Vagina (tissue), 2 donors: ENCODE measurements around the gene ARID2. TPM values are rescaled to one million over a fixed set of nuclear protein-coding genes. Genes with fewer than 3 reads are reported as not detected.

Source experiments
- DNase-seq, 2 donors: peaks; one replicate each; pipeline ENCODE4 v3.0.0-alpha.2; 2017; ENCODE audit errors: extremely low spot score in 2 of 2
- H3K27ac ChIP-seq: fragments of 200-600 bp; sonication (generic); one replicate; pipeline ENCODE4 v1.5.1; 2019
- H3K27me3 ChIP-seq: fragments of 200-600 bp; sonication (generic); one replicate; pipeline ENCODE4 v1.5.1; 2019
- H3K36me3 ChIP-seq, 2 donors: fragments of 200-600 bp; sonication (generic); one replicate each; pipeline ENCODE4 v1.5.1; 2017 to 2019
- H3K4me1 ChIP-seq: fragments of 200-600 bp; sonication (generic); one replicate; pipeline ENCODE4 v1.5.1; 2019
- H3K4me3 ChIP-seq, 2 donors: fragments of 200-600 bp; sonication (generic); 1 replicate in 1 of 2; 2 replicates in 1 of 2; pipeline ENCODE4 v1.5.1; 2016 to 2019
- H3K9me3 ChIP-seq: fragments of 200-600 bp; sonication (generic); one replicate; pipeline ENCODE4 v1.5.1; 2019
- POLR2A ChIP-seq, 2 donors: fragments of 450-650 bp; IDR thresholded peaks; one replicate each; pipeline ENCODE4 v1.6.1; 2017; ENCODE audit warnings: antibody characterized with exemption in 2 of 2, mild to moderate bottlenecking in 2 of 2, moderate library complexity in 2 of 2
- POLR2AphosphoS5 ChIP-seq, 2 donors: sonication (generic); formaldehyde crosslinking; IDR thresholded peaks; one replicate each; pipeline ENCODE4 v1.9.0; 2017; ENCODE audit warnings: antibody characterized with exemption in 2 of 2, mild to moderate bottlenecking in 2 of 2, low read depth in 1 of 2; ENCODE audit not compliant: insufficient read depth in 1 of 2
- intact Hi-C: fragments of 100-400 bp; cut with DNase I; formaldehyde crosslinking; loops from one replicate; pipeline ENCODE4 v1.15.1; 2023
- total RNA-seq: library from RNA; depleted of rRNA; stranded (reverse); fragments of >200 nt; gene quantifications from one replicate; pipeline ENCODE4 v1.2.3, GENCODE V29; 2016
- TF ChIP-seq, protein P1 (sequence below), 3 experiments: fragments of 450-650 bp in 2 of 3; fragments of 200-600 bp in 1 of 3; sonication (generic) in 1 of 3; IDR thresholded peaks; one replicate each; pipeline ENCODE4 v1.5.1; 2017 to 2019; ENCODE audit warnings: antibody characterized with exemption in 3 of 3, mild to moderate bottlenecking in 2 of 3, moderate library complexity in 2 of 3

The ARID2 gene
- total RNA-seq, 1 donor from 2014 or later, result 39.0 TPM

DNA sequence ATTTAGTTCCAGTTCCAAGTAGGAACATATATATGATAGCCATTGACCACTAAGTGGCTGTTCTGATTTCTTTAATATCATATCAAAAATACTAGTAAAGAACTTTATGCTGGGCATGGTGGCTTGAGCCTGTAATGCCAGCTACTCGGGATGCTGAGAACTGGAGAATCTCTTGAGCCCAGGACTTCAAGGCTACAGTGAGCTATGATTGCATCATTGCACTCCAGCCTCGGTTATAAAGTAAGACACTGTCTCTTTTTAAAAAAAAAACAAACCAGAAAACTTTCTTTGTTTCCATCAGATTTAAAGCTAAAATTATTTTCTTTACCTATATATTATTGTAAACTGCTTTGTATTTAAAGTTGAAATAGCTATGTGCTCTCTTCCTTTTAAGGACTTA, 133.8 kb downstream of the ARID2 start:
- DNase-seq, result no peak
- H3K4me1 ChIP-seq, result no peaks in the 10 kb centered on the region
- no peak overlapping the region for H3K4me3 ChIP-seq
- peaks cover 0 to 23% of the 10 kb centered on the region in 2 donors for H3K36me3 ChIP-seq
- TF ChIP-seq POLR2A (IDR thresholded peaks at IDR 0.05) (no peak), POLR2AphosphoS5 (IDR thresholded peaks at IDR 0.05; ENCODE audit: insufficient read depth in 1 of 2, low read depth in 1 of 2) (no peak)
- TF ChIP-seq, protein P1, sequence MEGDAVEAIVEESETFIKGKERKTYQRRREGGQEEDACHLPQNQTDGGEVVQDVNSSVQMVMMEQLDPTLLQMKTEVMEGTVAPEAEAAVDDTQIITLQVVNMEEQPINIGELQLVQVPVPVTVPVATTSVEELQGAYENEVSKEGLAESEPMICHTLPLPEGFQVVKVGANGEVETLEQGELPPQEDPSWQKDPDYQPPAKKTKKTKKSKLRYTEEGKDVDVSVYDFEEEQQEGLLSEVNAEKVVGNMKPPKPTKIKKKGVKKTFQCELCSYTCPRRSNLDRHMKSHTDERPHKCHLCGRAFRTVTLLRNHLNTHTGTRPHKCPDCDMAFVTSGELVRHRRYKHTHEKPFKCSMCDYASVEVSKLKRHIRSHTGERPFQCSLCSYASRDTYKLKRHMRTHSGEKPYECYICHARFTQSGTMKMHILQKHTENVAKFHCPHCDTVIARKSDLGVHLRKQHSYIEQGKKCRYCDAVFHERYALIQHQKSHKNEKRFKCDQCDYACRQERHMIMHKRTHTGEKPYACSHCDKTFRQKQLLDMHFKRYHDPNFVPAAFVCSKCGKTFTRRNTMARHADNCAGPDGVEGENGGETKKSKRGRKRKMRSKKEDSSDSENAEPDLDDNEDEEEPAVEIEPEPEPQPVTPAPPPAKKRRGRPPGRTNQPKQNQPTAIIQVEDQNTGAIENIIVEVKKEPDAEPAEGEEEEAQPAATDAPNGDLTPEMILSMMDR (IDR thresholded peaks at IDR 0.05), result no peak
- H3K9me3 ChIP-seq, result no peaks in the 10 kb centered on the region
- intact Hi-C loops, result no loop called here
- no peaks in the 10 kb centered on the region for H3K27me3 ChIP-seq
- no peak overlapping the region for H3K27ac ChIP-seq

DNA sequence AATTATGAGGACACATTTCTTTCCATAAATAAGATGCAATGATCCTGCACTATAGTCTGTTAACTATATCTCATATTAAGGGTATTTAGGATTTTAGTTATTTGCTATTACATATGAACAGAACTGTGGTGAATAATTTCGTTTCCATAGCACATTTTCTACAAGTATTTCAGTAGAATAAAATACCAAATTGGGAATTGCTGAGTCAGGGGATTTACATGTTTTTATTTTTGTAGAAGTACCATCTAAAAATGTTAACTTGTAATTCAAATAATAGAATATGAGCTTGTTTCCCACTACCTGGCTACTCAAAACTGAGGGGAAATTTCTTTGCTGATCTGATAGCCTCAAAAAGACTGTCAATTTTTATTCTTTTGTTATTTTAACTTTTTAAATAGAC, 136.8 kb downstream of the ARID2 start:
- H3K27ac ChIP-seq, result no peak overlapping the region

GRCh38 chr12:45872446-45872845, 142.9 kb downstream of the ARID2 start:
- Histone ChIP-seq H3K4me1 (no peaks in the 10 kb centered on the region), H3K4me3 (no peak overlapping the region), H3K27ac (no peak overlapping the region), H3K27me3 (no peaks in the 10 kb centered on the region), H3K36me3 (peaks cover 0 to 33% of the 10 kb centered on the region in 2 donors), H3K9me3 (no peaks in the 10 kb centered on the region)
- intact Hi-C loops, result no loop called here
- TF ChIP-seq POLR2AphosphoS5 (IDR thresholded peaks at IDR 0.05; ENCODE audit: insufficient read depth in 1 of 2, low read depth in 1 of 2) (no peak), POLR2A (IDR thresholded peaks at IDR 0.05) (no peak)
- TF ChIP-seq, protein P1 (IDR thresholded peaks at IDR 0.05), result no peak
- no peak for DNase-seq

More for the DNA sequence above, 136.8 kb downstream of the ARID2 start:
- Histone ChIP-seq H3K27me3 (no peaks in the 10 kb centered on the region), H3K4me1 (no peaks in the 10 kb centered on the region), H3K9me3 (no peaks in the 10 kb centered on the region), H3K36me3 (peaks cover 0 to 23% of the 10 kb centered on the region in 2 donors), H3K4me3 (no peak overlapping the region)
- intact Hi-C loops, result no loop called here
- DNase-seq, result no peak
- TF ChIP-seq POLR2A (IDR thresholded peaks at IDR 0.05), result no peak
- no peak for TF ChIP-seq POLR2AphosphoS5 (IDR thresholded peaks at IDR 0.05; ENCODE audit: insufficient read depth in 1 of 2, low read depth in 1 of 2)
- TF ChIP-seq, protein P1 (IDR thresholded peaks at IDR 0.05), result no peak

DNA sequence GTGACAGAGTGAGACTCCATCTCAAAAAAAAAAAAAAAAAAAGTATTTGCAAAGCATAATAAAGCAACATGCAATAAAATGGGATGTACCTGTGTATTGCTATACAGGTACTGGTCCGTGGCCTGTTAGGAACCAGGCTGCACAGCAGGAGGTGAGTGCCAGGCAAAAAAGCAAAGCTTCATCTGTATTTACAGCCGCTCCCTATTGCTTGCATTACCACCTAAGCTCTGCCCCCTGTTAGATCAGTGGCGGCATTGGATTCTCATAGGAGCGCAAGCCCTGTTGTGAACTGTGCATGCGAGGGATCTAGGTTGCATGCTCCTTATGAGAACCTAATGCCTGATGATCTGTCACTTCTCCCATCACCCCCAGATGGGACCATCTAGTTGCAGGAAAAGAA, 147.6 kb downstream of the ARID2 start:
- Histone ChIP-seq H3K9me3 (no peaks in the 10 kb centered on the region), H3K27me3 (no peaks in the 10 kb centered on the region), H3K4me3 (no peak overlapping the region), H3K4me1 (peaks cover 9% of the 10 kb centered on the region), H3K36me3 (peaks cover 0 to 33% of the 10 kb centered on the region in 2 donors), H3K27ac (no peak overlapping the region)
- TF ChIP-seq, protein P1 (IDR thresholded peaks at IDR 0.05), result no peak
- no peak for TF ChIP-seq POLR2A (IDR thresholded peaks at IDR 0.05)
- TF ChIP-seq POLR2AphosphoS5 (IDR thresholded peaks at IDR 0.05; ENCODE audit: insufficient read depth in 1 of 2, low read depth in 1 of 2), result no peak
- intact Hi-C loops, result no loop called here
- DNase-seq, result no peak

DNA sequence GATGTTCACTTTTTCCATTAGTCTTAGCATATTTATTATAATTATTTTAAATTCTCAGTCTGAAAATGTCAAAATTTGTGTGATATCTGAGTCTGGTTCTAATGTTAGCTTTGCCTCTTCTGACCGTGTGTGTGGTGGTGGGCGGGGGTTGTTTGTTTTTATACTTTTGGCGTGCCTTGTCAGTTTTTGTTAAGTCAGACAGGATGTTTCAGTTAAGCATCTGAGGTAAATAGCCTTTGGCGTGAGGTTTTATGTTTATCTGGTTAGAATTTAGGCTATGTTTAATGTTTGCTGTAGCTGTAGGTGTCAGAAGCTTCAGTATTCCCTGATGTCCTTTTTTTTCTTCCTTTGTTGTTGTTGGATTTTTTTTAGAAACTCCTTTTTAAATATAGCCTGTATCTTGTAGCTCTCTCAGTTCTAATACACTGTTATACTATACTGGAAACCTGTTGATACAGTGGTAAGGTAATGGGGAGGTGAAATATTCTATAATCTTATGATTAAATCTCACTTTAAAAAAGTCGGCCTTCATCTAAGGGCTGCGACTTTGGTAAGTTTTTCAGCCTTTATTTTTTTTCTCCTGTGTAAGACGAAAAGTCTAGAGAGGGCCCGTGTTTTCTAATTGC, 149.2 kb downstream of the ARID2 start:
- intact Hi-C loops, result no loop called here
- Histone ChIP-seq H3K27me3 (no peaks in the 10 kb centered on the region), H3K27ac (no peak overlapping the region), H3K9me3 (no peaks in the 10 kb centered on the region), H3K4me3 (no peak overlapping the region), H3K36me3 (peaks cover 0 to 30% of the 10 kb centered on the region in 2 donors), H3K4me1 (peaks cover 9% of the 10 kb centered on the region)
- TF ChIP-seq POLR2AphosphoS5 (IDR thresholded peaks at IDR 0.05; ENCODE audit: insufficient read depth in 1 of 2, low read depth in 1 of 2), result no peak
- TF ChIP-seq, protein P1 (IDR thresholded peaks at IDR 0.05), result no peak
- TF ChIP-seq POLR2A (IDR thresholded peaks at IDR 0.05), result no peak
- DNase-seq, result no peak
